ENCODE results near the gene PCP2.
"Not testable (repeated sequence)": the region's sequence is repeated elsewhere in the genome, so short reads cannot be mapped to it uniquely, and the experiment has no call there.

PCP2 gene

GRCh38 chr19:7644550-7644877, 11.0 kb upstream of the PCP2 start:
- in situ Hi-C loops (cut with HindIII; ENCODE audit: low pct_ligation_motif_present, low sequenced_read_pairs): no loop called here
- TF ChIP-seq, protein P1, sequence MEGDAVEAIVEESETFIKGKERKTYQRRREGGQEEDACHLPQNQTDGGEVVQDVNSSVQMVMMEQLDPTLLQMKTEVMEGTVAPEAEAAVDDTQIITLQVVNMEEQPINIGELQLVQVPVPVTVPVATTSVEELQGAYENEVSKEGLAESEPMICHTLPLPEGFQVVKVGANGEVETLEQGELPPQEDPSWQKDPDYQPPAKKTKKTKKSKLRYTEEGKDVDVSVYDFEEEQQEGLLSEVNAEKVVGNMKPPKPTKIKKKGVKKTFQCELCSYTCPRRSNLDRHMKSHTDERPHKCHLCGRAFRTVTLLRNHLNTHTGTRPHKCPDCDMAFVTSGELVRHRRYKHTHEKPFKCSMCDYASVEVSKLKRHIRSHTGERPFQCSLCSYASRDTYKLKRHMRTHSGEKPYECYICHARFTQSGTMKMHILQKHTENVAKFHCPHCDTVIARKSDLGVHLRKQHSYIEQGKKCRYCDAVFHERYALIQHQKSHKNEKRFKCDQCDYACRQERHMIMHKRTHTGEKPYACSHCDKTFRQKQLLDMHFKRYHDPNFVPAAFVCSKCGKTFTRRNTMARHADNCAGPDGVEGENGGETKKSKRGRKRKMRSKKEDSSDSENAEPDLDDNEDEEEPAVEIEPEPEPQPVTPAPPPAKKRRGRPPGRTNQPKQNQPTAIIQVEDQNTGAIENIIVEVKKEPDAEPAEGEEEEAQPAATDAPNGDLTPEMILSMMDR (IDR thresholded peaks at IDR 0.05; ENCODE audit: low read depth, low read length, missing control alignments): no peak
- H3K4me3 ChIP-seq (ENCODE audit: low read depth, low read length): no peak overlapping the region
- DNase-seq: no peak
- no peak overlapping the region for H3K27ac ChIP-seq
- H3K27me3 ChIP-seq (replicated peaks): no peaks in the 10 kb centered on the region
- no peaks in the 10 kb centered on the region for H3K36me3 ChIP-seq (replicated peaks)

GRCh38 chr19:7643629-7644549, 10.4 kb upstream of the PCP2 start:
- H3K27me3 ChIP-seq (replicated peaks); in situ Hi-C loops (cut with HindIII; ENCODE audit: low pct_ligation_motif_present, low sequenced_read_pairs); H3K27ac ChIP-seq; DNase-seq; H3K4me3 ChIP-seq (ENCODE audit: low read depth, low read length); H3K36me3 ChIP-seq (replicated peaks): not testable (repeated sequence)

- no peak for DNase-seq
- no peak overlapping the region for H3K27ac ChIP-seq
- no peaks in the 10 kb centered on the region for H3K36me3 ChIP-seq (replicated peaks)
- H3K4me3 ChIP-seq (ENCODE audit: low read depth, low read length): no peak overlapping the region
- in situ Hi-C loops (cut with HindIII; ENCODE audit: low pct_ligation_motif_present, low sequenced_read_pairs): no loop called here
- no peaks in the 10 kb centered on the region for H3K27me3 ChIP-seq (replicated peaks)
- TF ChIP-seq, protein P1 (IDR thresholded peaks at IDR 0.05; ENCODE audit: low read depth, low read length, missing control alignments): no peak
Observed at GRCh38 chr19:7643031-7643415, 9.5 kb upstream of the PCP2 start.

- H3K4me3 ChIP-seq (ENCODE audit: low read depth, low read length): no peak overlapping the region
Observed at GRCh38 chr19:7642295-7643030, 8.9 kb upstream of the PCP2 start.

GRCh38 chr19:7641290-7642276, 8.1 kb upstream of the PCP2 start:
- DNase-seq: no peak
- Histone ChIP-seq H3K4me3 (ENCODE audit: low read depth, low read length) (no peak overlapping the region), H3K36me3 (replicated peaks) (no peaks in the 10 kb centered on the region), H3K27ac (no peak overlapping the region), H3K27me3 (replicated peaks) (no peaks in the 10 kb centered on the region)
- TF ChIP-seq, protein P1 (IDR thresholded peaks at IDR 0.05; ENCODE audit: low read depth, low read length, missing control alignments): no peak
- in situ Hi-C loops (cut with HindIII; ENCODE audit: low pct_ligation_motif_present, low sequenced_read_pairs): no loop called here

More at GRCh38 chr19:7642295-7643030, 8.9 kb upstream of the PCP2 start:
- no peaks in the 10 kb centered on the region for H3K36me3 ChIP-seq (replicated peaks)
- no peaks in the 10 kb centered on the region for H3K27me3 ChIP-seq (replicated peaks)
- TF ChIP-seq, protein P1 (IDR thresholded peaks at IDR 0.05; ENCODE audit: low read depth, low read length, missing control alignments): no peak
- no peak overlapping the region for H3K27ac ChIP-seq
- in situ Hi-C loops (cut with HindIII; ENCODE audit: low pct_ligation_motif_present, low sequenced_read_pairs): no loop called here
- DNase-seq: no peak

All from brain microvascular endothelial cell (primary cell).